Endothelial cell of umbilical vein (primary cell): ENCODE data around the gene MAPRE2. TPM values are rescaled to one million over a fixed set of nuclear protein-coding genes. Genes with fewer than 3 reads are reported as not detected.

Experiments
- BruUV-seq: library from RNA; stranded (reverse); fragments of 400-500 nt; replicated peaks from 2 replicates; lab custom pipeline; 2021; lab: Mats Ljungman, UMichigan
- CTCF ChIA-PET: fragments of 300-600, 350-600 bp; sonication (Branson Sonifier 250); formaldehyde crosslinking; loops from one replicate; lab custom pipeline; 2021; ENCODE audit warnings: antibody characterized with exemption, inconsistent platforms; lab: Charles Lee
- POLR2A ChIA-PET: fragments of 300-600, 350-600 bp; sonication (Branson Sonifier 250); formaldehyde crosslinking; loops from one replicate; lab custom pipeline; 2021; ENCODE audit warnings: antibody characterized with exemption, inconsistent platforms; lab: Charles Lee
- DNase-seq: peaks from one replicate; pipeline ENCODE4 v3.0.0-alpha.2; 2011; ENCODE audit warnings: low read depth, low spot score
- FAIRE-seq: peaks from 2 replicates; lab custom pipeline; 2011; peaks lifted over from hg19 to GRCh38; lab: Jason Lieb, UNC
- H2AFZ ChIP-seq: 2 replicates; pipeline ENCODE4 v1.6.0; 2012; ENCODE audit warnings: low read depth, low read length, control low read depth, inconsistent platforms
- H3K27ac ChIP-seq: 2 replicates; pipeline ENCODE4 v1.5.1; 2011; ENCODE audit warnings: low read depth, mild to moderate bottlenecking, control low read depth, low read length, moderate library complexity; ENCODE audit not compliant: insufficient read depth
- H3K27me3 ChIP-seq, 2 experiments: 2 replicates each; pipeline versions ENCODE4 v1.6.0 to v1.6.1; 2011; ENCODE audit warnings: low read length in 2 of 2, mixed read lengths in 1 of 2; ENCODE audit not compliant: control insufficient read depth in 2 of 2, insufficient read depth in 2 of 2
- H3K36me3 ChIP-seq, 2 experiments: 2 replicates in 1 of 2; 3 replicates in 1 of 2; pipeline ENCODE4 v1.5.1; 2011; ENCODE audit warnings: low read length in 2 of 2, mild to moderate bottlenecking in 1 of 2, moderate library complexity in 1 of 2; ENCODE audit not compliant: control insufficient read depth in 2 of 2, insufficient read depth in 2 of 2; ENCODE audit errors: extremely low read depth in 1 of 2
- H3K4me1 ChIP-seq: 3 replicates; pipeline ENCODE4 v1.5.1; 2011; ENCODE audit warnings: mild to moderate bottlenecking, low read length; ENCODE audit not compliant: control insufficient read depth, insufficient read depth; ENCODE audit errors: extremely low read depth
- H3K4me2 ChIP-seq: 2 replicates; pipeline ENCODE4 v1.6.1; 2011; ENCODE audit warnings: low read length, control low read depth, mixed read lengths; ENCODE audit not compliant: insufficient read depth
- H3K4me3 ChIP-seq, 3 experiments: fragments of 200-600 bp in 1 of 3; sonication (generic), shearing (Covaris generic) in 1 of 3; replicated peaks in 1 of 3; 2 replicates each; pipeline ENCODE4 v1.5.1; 2011 to 2016; ENCODE audit warnings: control low read depth in 3 of 3, low read length in 3 of 3, mild to moderate bottlenecking in 2 of 3, inconsistent platforms in 1 of 3, low read depth in 1 of 3, moderate library complexity in 1 of 3; ENCODE audit not compliant: insufficient read depth in 1 of 3
- H3K79me2 ChIP-seq: 2 replicates; pipeline ENCODE4 v1.6.0; 2012; ENCODE audit warnings: low read length, inconsistent platforms; ENCODE audit not compliant: control insufficient read depth, insufficient read depth
- H3K9ac ChIP-seq: replicated peaks from 2 replicates; pipeline ENCODE3; 2011; ENCODE audit warnings: low read length, control low read depth; ENCODE audit not compliant: insufficient read depth; ENCODE audit errors: extremely low read depth
- H3K9me1 ChIP-seq: replicated peaks from 3 replicates; pipeline ENCODE4 v1.6.0; 2011; ENCODE audit warnings: mild to moderate bottlenecking, low read length; ENCODE audit not compliant: control insufficient read depth, insufficient read depth; ENCODE audit errors: extremely low read depth
- H3K9me3 ChIP-seq: replicated peaks from 2 replicates; pipeline ENCODE4 v1.5.1; 2012; ENCODE audit warnings: low read length, inconsistent platforms; ENCODE audit not compliant: control insufficient read depth, insufficient read depth
- H4K20me1 ChIP-seq: replicated peaks from 2 replicates; pipeline ENCODE3; 2011; ENCODE audit warnings: mild to moderate bottlenecking, low read length; ENCODE audit not compliant: control insufficient read depth, insufficient read depth; ENCODE audit errors: extremely low read depth
- CTCF ChIP-seq, 2 donors: IDR thresholded peaks; 1 replicate in 1 of 2; 2 replicates in 1 of 2; pipeline ENCODE4 v1.5.1; 2011; ENCODE audit warnings: low read length in 2 of 2, mild to moderate bottlenecking in 2 of 2, moderate library complexity in 2 of 2, control low read depth in 1 of 2, inconsistent platforms in 1 of 2, low read depth in 1 of 2; ENCODE audit not compliant: insufficient read depth in 1 of 2; ENCODE audit errors: extremely low read depth in 1 of 2
- EZH2 ChIP-seq: IDR thresholded peaks from 2 replicates; pipeline ENCODE4 v1.6.1; 2012; ENCODE audit warnings: borderline replicate concordance, low read depth, mild to moderate bottlenecking, moderate library complexity, low read length, inconsistent platforms; ENCODE audit not compliant: severe bottlenecking
- FOS ChIP-seq: IDR thresholded peaks from 2 replicates; pipeline ENCODE4 v1.6.1; 2011; ENCODE audit warnings: mild to moderate bottlenecking, low read length, moderate library complexity, borderline replicate concordance; ENCODE audit not compliant: insufficient read depth
- GATA2 ChIP-seq: IDR thresholded peaks from 2 replicates; pipeline ENCODE4 v1.7.0; 2011; ENCODE audit warnings: low read depth, mild to moderate bottlenecking, moderate library complexity, mixed read lengths, low read length; ENCODE audit not compliant: insufficient read length, insufficient read depth
- JUN ChIP-seq: IDR thresholded peaks from 2 replicates; pipeline ENCODE4 v1.6.1; 2011; ENCODE audit warnings: borderline replicate concordance, low read depth; ENCODE audit not compliant: insufficient read length, insufficient read depth
- MYC ChIP-seq: IDR thresholded peaks from one replicate; pipeline ENCODE4 v1.6.1; 2011; ENCODE audit warnings: mild to moderate bottlenecking, low read depth, low read length
- POLR2A ChIP-seq: IDR thresholded peaks from 2 replicates; pipeline ENCODE4 v1.6.1; 2012; ENCODE audit warnings: low read depth, mild to moderate bottlenecking, control low read depth, low read length
- POLR2AphosphoS5 ChIP-seq: IDR thresholded peaks from 2 replicates; pipeline ENCODE4 v1.6.1; 2012; ENCODE audit warnings: low read depth, mild to moderate bottlenecking, control low read depth, low read length, moderate library complexity; ENCODE audit not compliant: insufficient read depth
- dilution Hi-C: fragments of 300-500 bp; cut with MboI; formaldehyde crosslinking; loops from one replicate; pipeline ENCODE4 v1.15.0; 2019; ENCODE audit warnings: low sequenced_read_pairs; ENCODE audit not compliant: extremely low pct_ligation_motif_present
- intact Hi-C: fragments of 100-400 bp; cut with micrococcal nuclease; formaldehyde crosslinking; loops from one replicate; pipeline ENCODE4 v1.10.0; 2022
- polyA plus RNA-seq, 4 experiments: library from polyadenylated mRNA; depleted of rRNA in 3 of 4; stranded (reverse) in 3 of 4; unstranded in 1 of 4; fragments of >200 nt; gene quantifications; 2 replicates each; pipeline versions ENCODE4 v1.2.1 to v1.2.3, GENCODE V29; 2011 to 2012; ENCODE audit warnings: missing spikeins in 1 of 4
- total RNA-seq: library from RNA; stranded (reverse); gene quantifications from 2 replicates; pipeline ENCODE4 v1.2.3, GENCODE V29; 2021
- TF ChIP-seq, protein P1 (sequence below): IDR thresholded peaks from 2 replicates; pipeline ENCODE4 v1.6.1; 2011; ENCODE audit not compliant: insufficient read depth, insufficient read length

MAPRE2 gene
- total and polyA plus RNA-seq, 2 donors (not counting 3 experiments of a cell fraction or from before 2014, with no cell fraction given), result 117 to 148 TPM

- Histone ChIP-seq H2AFZ (no peak overlapping the region), H3K4me1 (peaks cover 14% of the 10 kb centered on the region), H3K9me3 (no peaks in the 10 kb centered on the region), H3K9ac (no peak overlapping the region), H3K79me2 (no peaks in the 10 kb centered on the region), H3K27ac (no peak overlapping the region), H3K9me1 (no peaks in the 10 kb centered on the region), H3K4me3 (no peak overlapping the region), H3K27me3 (no peaks in the 10 kb centered on the region), H3K36me3 (no peaks in the 10 kb centered on the region), H3K4me2 (no peak overlapping the region), H4K20me1 (no peaks in the 10 kb centered on the region)
- no peak for TF ChIP-seq MYC
- TF ChIP-seq CTCF (IDR thresholded peaks at IDR 0.05; ENCODE audit: extremely low read depth in 1 of 2, insufficient read depth in 1 of 2, low read depth in 1 of 2, low read length in 2 of 2), result no peak
- TF ChIP-seq FOS, result no peak
- no peak for TF ChIP-seq JUN
- TF ChIP-seq EZH2, result no peak
- no peak for TF ChIP-seq POLR2A
- TF ChIP-seq GATA2, result no peak
- TF ChIP-seq POLR2AphosphoS5, result no peak
- TF ChIP-seq, protein P1, sequence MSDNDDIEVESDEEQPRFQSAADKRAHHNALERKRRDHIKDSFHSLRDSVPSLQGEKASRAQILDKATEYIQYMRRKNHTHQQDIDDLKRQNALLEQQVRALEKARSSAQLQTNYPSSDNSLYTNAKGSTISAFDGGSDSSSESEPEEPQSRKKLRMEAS, result no peak
- dilution Hi-C loops (no loop called here), intact Hi-C loops (loop anchor here (5.0 kb wide), 1 partner anchor 117 kb away; no protein-coding TSS in a partner anchor)
- peak; percentile 51 for DNase-seq
- ChIA-PET POLR2A (no interaction called here), CTCF (interaction anchor here (0.6 to 6.1 kb wide), 8 partner anchors 15 to 121 kb away, joined by 3 to 62 read pairs (median 6); partner anchors contain the start of gene MAPRE2)
- no TSS peak for BruUV-seq
- no peak for FAIRE-seq
These were observed 16.2 kb upstream of the MAPRE2 start for GRCh38 chr18:35024965-35025364.
